Measurements from ENCODE around the gene FBRS.

DNA sequence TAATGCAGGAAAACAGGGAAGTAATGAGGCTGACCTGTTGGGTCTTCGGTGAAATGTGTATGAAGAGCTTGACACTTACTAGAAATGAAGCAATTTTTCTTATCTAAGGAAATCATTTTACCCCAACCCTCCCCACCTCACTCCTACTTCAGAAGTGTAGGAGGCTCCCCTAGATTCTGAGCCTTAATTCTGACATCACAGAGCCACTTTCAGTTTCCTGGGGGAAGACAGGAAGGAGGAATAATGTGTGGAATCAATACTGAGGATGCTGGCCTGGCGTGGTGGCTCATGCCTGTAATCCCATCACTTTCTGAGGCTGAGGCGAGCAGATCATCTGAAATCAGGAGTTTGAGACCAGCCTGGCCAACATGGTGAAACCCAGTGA, 20.3 kb downstream of the FBRS start:
- TF ChIP-seq, protein P1, sequence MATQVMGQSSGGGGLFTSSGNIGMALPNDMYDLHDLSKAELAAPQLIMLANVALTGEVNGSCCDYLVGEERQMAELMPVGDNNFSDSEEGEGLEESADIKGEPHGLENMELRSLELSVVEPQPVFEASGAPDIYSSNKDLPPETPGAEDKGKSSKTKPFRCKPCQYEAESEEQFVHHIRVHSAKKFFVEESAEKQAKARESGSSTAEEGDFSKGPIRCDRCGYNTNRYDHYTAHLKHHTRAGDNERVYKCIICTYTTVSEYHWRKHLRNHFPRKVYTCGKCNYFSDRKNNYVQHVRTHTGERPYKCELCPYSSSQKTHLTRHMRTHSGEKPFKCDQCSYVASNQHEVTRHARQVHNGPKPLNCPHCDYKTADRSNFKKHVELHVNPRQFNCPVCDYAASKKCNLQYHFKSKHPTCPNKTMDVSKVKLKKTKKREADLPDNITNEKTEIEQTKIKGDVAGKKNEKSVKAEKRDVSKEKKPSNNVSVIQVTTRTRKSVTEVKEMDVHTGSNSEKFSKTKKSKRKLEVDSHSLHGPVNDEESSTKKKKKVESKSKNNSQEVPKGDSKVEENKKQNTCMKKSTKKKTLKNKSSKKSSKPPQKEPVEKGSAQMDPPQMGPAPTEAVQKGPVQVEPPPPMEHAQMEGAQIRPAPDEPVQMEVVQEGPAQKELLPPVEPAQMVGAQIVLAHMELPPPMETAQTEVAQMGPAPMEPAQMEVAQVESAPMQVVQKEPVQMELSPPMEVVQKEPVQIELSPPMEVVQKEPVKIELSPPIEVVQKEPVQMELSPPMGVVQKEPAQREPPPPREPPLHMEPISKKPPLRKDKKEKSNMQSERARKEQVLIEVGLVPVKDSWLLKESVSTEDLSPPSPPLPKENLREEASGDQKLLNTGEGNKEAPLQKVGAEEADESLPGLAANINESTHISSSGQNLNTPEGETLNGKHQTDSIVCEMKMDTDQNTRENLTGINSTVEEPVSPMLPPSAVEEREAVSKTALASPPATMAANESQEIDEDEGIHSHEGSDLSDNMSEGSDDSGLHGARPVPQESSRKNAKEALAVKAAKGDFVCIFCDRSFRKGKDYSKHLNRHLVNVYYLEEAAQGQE (IDR thresholded peaks at IDR 0.05; ENCODE audit: insufficient read depth in 1 of 2, low read depth in 2 of 2, low read length in 2 of 2) = no peak
- TF ChIP-seq TAF1 (IDR thresholded peaks at IDR 0.05; ENCODE audit: borderline replicate concordance, insufficient read depth, low read length) (no peak), POLR2AphosphoS5 (IDR thresholded peaks at IDR 0.05; ENCODE audit: low read depth, low read length) (no peak), SIN3A (IDR thresholded peaks at IDR 0.05; ENCODE audit: borderline replicate concordance, insufficient read depth, low read length) (no peak)
